ENCODE measurements around the gene ATP8B2. TPM values are rescaled to one million over a fixed set of nuclear protein-coding genes. Genes with fewer than 3 reads are reported as not detected.

ATP8B2 gene
- polyA plus RNA-seq, 1 donor (not counting 4 experiments of a cell fraction or from before 2014, with no cell fraction given) = 12.5 TPM

DNA sequence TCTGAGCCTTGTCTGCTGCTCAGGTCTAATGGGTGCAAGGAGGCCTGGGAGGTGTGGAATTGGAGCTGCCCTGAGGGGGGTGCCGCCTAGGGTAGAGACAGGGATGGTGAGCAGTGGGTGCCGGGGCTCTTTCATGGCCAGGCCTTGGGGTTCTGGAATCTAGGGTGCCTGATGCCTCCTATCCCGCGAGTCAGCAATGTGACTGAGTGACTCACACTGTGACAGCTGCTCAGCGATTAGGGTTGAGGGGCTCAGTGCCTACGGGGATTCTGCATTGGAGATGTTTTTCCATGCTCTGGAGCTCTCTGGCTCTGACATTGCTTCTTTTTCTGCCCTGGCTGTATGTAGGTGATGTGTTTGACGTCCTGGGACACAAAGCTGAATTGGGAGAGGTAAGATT lies 16.8 kb downstream of the ATP8B2 start:
- no peak overlapping the region for H2AFZ ChIP-seq (ENCODE audit: control insufficient read depth, low read length)
- no peak overlapping the region for H3K27ac ChIP-seq (ENCODE audit: control insufficient read depth, insufficient read depth, low read length)

DNA sequence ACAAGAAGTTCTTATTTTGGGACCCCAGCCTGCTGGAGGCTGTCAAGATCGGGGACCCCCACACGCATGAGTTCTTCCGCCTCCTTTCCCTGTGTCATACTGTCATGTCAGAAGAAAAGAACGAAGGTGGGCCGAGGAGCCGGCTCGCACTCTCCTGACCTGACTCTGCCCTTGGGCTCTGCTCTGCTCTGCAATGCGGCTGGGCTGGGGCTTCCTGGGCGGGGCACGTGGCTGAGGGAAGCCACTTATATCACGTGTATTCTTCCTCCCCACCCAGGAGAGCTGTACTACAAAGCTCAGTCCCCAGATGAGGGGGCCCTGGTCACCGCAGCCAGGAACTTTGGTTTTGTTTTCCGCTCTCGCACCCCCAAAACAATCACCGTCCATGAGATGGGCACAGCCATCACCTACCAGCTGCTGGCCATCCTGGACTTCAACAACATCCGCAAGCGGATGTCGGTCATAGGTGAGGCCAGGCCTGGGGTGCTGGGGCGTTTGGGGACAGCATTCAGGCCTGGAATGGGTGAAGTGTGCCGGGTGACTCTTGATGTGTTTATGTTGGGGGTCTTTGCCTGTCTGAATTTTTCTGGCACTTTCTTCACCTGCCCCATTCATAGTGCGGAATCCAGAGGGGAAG lies 17.6 kb downstream of the ATP8B2 start:
- Histone ChIP-seq H3K9ac (ENCODE audit: control insufficient read depth, extremely low read depth, insufficient read depth, low read length) (no peak overlapping the region), H3K4me2 (ENCODE audit: control insufficient read depth, extremely low read depth, insufficient read depth, low read depth, low read length) (no peak overlapping the region), H4K20me1 (ENCODE audit: control insufficient read depth, extremely low read depth, insufficient read depth, low read length) (no peaks in the 10 kb centered on the region), H3K9me3 (ENCODE audit: control insufficient read depth, low read depth, low read length) (no peaks in the 10 kb centered on the region), H3K9me1 (ENCODE audit: control insufficient read depth, extremely low read depth, insufficient read depth, low read length) (no peaks in the 10 kb centered on the region), H3K36me3 (ENCODE audit: control insufficient read depth in 2 of 2, extremely low read depth in 1 of 2, insufficient read depth in 2 of 2, low read length in 2 of 2) (peaks cover 17 to 26% of the 10 kb centered on the region in 2 experiments), H3K79me2 (ENCODE audit: control insufficient read depth, insufficient read depth, low read length) (no peaks in the 10 kb centered on the region), H3K4me1 (ENCODE audit: control insufficient read depth, extremely low read depth, insufficient read depth, low read length) (no peaks in the 10 kb centered on the region), H2AFZ (ENCODE audit: control insufficient read depth, low read length) (no peak overlapping the region), H3K27ac (ENCODE audit: control insufficient read depth, insufficient read depth, low read length) (no peak overlapping the region), H3K27me3 (ENCODE audit: control insufficient read depth, extremely low read depth, insufficient read depth, low read length) (no peaks in the 10 kb centered on the region), H3K4me3 (ENCODE audit: control insufficient read depth in 2 of 3, extremely low read depth in 1 of 3, insufficient read depth in 2 of 3, low read depth in 1 of 3, low read length in 3 of 3) (no peak overlapping the region)
- FAIRE-seq (no peak), DNase-seq (ENCODE audit: low read depth, low spot score) (no peak)
- TF ChIP-seq, protein P1, sequence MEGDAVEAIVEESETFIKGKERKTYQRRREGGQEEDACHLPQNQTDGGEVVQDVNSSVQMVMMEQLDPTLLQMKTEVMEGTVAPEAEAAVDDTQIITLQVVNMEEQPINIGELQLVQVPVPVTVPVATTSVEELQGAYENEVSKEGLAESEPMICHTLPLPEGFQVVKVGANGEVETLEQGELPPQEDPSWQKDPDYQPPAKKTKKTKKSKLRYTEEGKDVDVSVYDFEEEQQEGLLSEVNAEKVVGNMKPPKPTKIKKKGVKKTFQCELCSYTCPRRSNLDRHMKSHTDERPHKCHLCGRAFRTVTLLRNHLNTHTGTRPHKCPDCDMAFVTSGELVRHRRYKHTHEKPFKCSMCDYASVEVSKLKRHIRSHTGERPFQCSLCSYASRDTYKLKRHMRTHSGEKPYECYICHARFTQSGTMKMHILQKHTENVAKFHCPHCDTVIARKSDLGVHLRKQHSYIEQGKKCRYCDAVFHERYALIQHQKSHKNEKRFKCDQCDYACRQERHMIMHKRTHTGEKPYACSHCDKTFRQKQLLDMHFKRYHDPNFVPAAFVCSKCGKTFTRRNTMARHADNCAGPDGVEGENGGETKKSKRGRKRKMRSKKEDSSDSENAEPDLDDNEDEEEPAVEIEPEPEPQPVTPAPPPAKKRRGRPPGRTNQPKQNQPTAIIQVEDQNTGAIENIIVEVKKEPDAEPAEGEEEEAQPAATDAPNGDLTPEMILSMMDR (optimal IDR thresholded peaks at IDR 0.05 in 1 of 3, IDR thresholded peaks at IDR 0.05 in 1 of 3, conservative IDR thresholded peaks at IDR 0.05 in 1 of 3; ENCODE audit: extremely low read depth in 1 of 3, insufficient read depth in 2 of 3, low read length in 3 of 3) = no peak
- TF ChIP-seq EZH2 (IDR thresholded peaks at IDR 0.05; ENCODE audit: low read length) = no peak
- dilution Hi-C loops (cut with MboI; ENCODE audit: extremely low pct_ligation_motif_present, low sequenced_read_pairs) = no loop called here

More for the DNA sequence above, 16.8 kb downstream of the ATP8B2 start:
- Histone ChIP-seq H3K36me3 (ENCODE audit: control insufficient read depth in 2 of 2, extremely low read depth in 1 of 2, insufficient read depth in 2 of 2, low read length in 2 of 2) (peaks cover 19 to 26% of the 10 kb centered on the region in 2 experiments), H3K9me3 (ENCODE audit: control insufficient read depth, low read depth, low read length) (no peaks in the 10 kb centered on the region), H3K27me3 (ENCODE audit: control insufficient read depth, extremely low read depth, insufficient read depth, low read length) (no peaks in the 10 kb centered on the region), H3K79me2 (ENCODE audit: control insufficient read depth, insufficient read depth, low read length) (no peaks in the 10 kb centered on the region), H3K4me2 (ENCODE audit: control insufficient read depth, extremely low read depth, insufficient read depth, low read depth, low read length) (no peak overlapping the region), H4K20me1 (ENCODE audit: control insufficient read depth, extremely low read depth, insufficient read depth, low read length) (no peaks in the 10 kb centered on the region), H3K9ac (ENCODE audit: control insufficient read depth, extremely low read depth, insufficient read depth, low read length) (no peak overlapping the region), H3K4me3 (ENCODE audit: control insufficient read depth in 2 of 3, extremely low read depth in 1 of 3, insufficient read depth in 2 of 3, low read depth in 1 of 3, low read length in 3 of 3) (no peak overlapping the region), H3K4me1 (ENCODE audit: control insufficient read depth, extremely low read depth, insufficient read depth, low read length) (no peaks in the 10 kb centered on the region), H3K9me1 (ENCODE audit: control insufficient read depth, extremely low read depth, insufficient read depth, low read length) (no peaks in the 10 kb centered on the region)
- FAIRE-seq (no peak), DNase-seq (ENCODE audit: low read depth, low spot score) (no peak)
- TF ChIP-seq, protein P1 (optimal IDR thresholded peaks at IDR 0.05 in 1 of 3, IDR thresholded peaks at IDR 0.05 in 1 of 3, conservative IDR thresholded peaks at IDR 0.05 in 1 of 3; ENCODE audit: extremely low read depth in 1 of 3, insufficient read depth in 2 of 3, low read length in 3 of 3) = no peak
- TF ChIP-seq EZH2 (IDR thresholded peaks at IDR 0.05; ENCODE audit: low read length) = no peak
- dilution Hi-C loops (cut with MboI; ENCODE audit: extremely low pct_ligation_motif_present, low sequenced_read_pairs) = no loop called here
